GM12801 (cell line): ENCODE results near the gene APPBP2.

Source experiments
- TF ChIP-seq, protein P1 (sequence below): IDR thresholded peaks from one replicate; pipeline ENCODE4 v1.5.1; 2011; ENCODE audit warnings: control low read depth; ENCODE audit not compliant: insufficient read length; ENCODE audit errors: extremely low read depth

APPBP2 gene

GRCh38 chr17:60559659-60559994, 33.6 kb upstream of the APPBP2 start:
- TF ChIP-seq, protein P1, sequence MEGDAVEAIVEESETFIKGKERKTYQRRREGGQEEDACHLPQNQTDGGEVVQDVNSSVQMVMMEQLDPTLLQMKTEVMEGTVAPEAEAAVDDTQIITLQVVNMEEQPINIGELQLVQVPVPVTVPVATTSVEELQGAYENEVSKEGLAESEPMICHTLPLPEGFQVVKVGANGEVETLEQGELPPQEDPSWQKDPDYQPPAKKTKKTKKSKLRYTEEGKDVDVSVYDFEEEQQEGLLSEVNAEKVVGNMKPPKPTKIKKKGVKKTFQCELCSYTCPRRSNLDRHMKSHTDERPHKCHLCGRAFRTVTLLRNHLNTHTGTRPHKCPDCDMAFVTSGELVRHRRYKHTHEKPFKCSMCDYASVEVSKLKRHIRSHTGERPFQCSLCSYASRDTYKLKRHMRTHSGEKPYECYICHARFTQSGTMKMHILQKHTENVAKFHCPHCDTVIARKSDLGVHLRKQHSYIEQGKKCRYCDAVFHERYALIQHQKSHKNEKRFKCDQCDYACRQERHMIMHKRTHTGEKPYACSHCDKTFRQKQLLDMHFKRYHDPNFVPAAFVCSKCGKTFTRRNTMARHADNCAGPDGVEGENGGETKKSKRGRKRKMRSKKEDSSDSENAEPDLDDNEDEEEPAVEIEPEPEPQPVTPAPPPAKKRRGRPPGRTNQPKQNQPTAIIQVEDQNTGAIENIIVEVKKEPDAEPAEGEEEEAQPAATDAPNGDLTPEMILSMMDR = no peak

- TF ChIP-seq, protein P1 = no peak
Measured at GRCh38 chr17:60557805-60558204, 31.8 kb upstream of the APPBP2 start.

DNA sequence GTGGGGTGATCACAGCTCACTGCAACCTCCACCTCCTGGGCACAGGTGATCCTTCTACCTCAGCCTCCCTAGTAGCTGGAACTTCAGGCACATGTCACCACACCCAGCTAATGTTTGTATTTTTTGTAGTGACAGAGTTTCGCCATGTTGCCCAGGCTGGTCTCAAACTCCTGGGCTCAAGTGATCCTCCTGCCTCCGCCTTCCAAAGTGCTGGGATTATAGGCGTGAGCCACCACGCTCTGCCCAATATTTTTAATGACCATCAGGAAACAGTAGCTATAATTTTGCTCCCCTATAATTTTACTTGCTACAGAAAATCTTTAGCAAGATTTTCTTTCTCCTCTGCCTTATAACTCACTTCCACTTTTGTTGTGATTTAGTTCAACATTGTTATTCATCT, 29.7 kb upstream of the APPBP2 start:
- TF ChIP-seq, protein P1 = no peak

GRCh38 chr17:60554377-60554788, 28.3 kb upstream of the APPBP2 start:
- TF ChIP-seq, protein P1 = no peak

GRCh38 chr17:60548990-60549389, 22.9 kb upstream of the APPBP2 start:
- TF ChIP-seq, protein P1 = no peak

- TF ChIP-seq, protein P1 = no peak
Measured at GRCh38 chr17:60545465-60546191, 19.6 kb upstream of the APPBP2 start.

GRCh38 chr17:60542071-60542470, 16.0 kb upstream of the APPBP2 start:
- TF ChIP-seq, protein P1 = no peak
